Stomach smooth muscle (tissue), 2 donors: Measurements from ENCODE around the gene LIPK.
"Not testable (repeated sequence)": the region's sequence is repeated elsewhere in the genome, so short reads cannot be mapped to it uniquely, and the experiment has no call there.

Experiments
- H3K27ac ChIP-seq: one replicate; pipeline ENCODE4 v1.7.0; 2013; ENCODE audit warnings: mild to moderate bottlenecking, low read length, inconsistent platforms
- H3K27me3 ChIP-seq, 2 donors: one replicate each; pipeline ENCODE4 v1.7.0; 2013; ENCODE audit warnings: low read length in 2 of 2; ENCODE audit not compliant: insufficient read depth in 2 of 2, control insufficient read depth in 1 of 2
- H3K36me3 ChIP-seq, 2 donors: one replicate each; pipeline ENCODE4 v1.7.0; 2013; ENCODE audit warnings: low read length in 2 of 2; ENCODE audit not compliant: control insufficient read depth in 2 of 2, insufficient read depth in 2 of 2
- H3K4me1 ChIP-seq: one replicate; pipeline ENCODE4 v1.7.0; 2013; ENCODE audit warnings: low read length; ENCODE audit not compliant: control insufficient read depth, insufficient read depth
- H3K4me3 ChIP-seq, 2 donors: one replicate each; pipeline ENCODE4 v1.7.0; 2013; ENCODE audit warnings: low read length in 2 of 2
- H3K9ac ChIP-seq, 2 donors: one replicate each; pipeline ENCODE4 v1.7.0; 2013; ENCODE audit warnings: low read length in 2 of 2, mild to moderate bottlenecking in 1 of 2
- H3K9me3 ChIP-seq, 2 donors: one replicate each; pipeline ENCODE4 v1.7.0; 2013; ENCODE audit warnings: low read length in 2 of 2; ENCODE audit not compliant: control insufficient read depth in 2 of 2
- donor health status: healthy.
- donor health status: Pancreatic carcinoma.

The LIPK gene

DNA sequence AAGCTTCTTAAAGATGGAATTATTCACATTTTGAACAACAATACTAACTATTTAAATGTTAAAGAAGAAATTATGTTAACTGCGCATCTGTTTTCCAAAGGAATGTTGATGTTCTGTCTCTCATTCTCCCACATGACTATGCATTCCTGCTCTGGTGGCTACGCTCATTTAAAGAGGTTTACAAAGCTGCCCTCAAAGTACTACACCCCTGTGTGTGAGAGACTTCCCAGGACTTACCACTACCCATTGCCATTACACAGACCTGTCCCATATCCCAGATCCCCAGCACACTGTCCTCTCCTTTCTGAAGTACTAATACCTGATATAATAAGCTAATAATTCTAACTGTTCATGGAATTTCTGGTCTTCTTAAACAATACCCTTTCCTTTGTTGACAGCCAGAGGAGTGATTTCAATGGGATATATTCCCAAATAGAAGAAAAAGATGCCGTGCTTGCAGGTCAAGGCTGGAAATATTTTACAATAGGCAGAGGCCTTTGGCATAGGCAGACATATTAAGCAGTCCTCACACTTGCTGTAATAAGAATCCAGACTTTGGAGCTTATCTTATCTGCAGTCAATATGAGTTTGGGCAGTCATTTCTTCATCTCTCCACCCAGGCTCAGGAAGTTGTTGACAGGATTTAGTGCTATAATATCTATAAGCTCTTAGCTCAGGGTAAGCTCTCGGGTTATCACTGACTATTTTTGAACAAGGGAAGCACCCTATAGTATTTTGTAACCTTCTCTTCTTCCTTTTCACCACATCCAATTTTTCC lies 29.6 kb upstream of the LIPK start:
- no peak overlapping the region for H3K27ac ChIP-seq
- no peaks in the 10 kb centered on the region for H3K4me1 ChIP-seq
- no peaks in the 10 kb centered on the region for H3K9me3 ChIP-seq
- H3K27me3 ChIP-seq: no peaks in the 10 kb centered on the region
- no peak overlapping the region for H3K9ac ChIP-seq
- H3K4me3 ChIP-seq: no peak overlapping the region
- H3K36me3 ChIP-seq: no peaks in the 10 kb centered on the region

DNA sequence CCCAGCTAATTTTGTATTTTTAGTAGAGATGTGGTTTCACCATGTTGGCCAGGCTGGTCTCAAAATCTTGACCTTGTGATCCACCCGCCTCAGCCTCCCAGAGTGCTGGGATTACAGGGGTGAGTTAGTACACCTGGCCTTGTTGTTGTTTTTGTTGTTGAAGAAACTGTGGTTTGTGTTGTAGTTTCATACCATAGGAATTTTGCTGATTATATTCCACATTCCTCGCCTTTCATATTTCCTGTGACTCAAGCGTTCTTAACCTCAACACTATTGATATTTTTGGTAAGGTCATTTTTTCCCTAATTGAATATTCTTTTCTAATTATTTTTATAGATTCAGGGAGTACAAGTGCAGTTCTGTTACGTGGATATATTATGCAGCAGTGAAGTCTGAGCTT lies 25.1 kb upstream of the LIPK start:
- Histone ChIP-seq H3K36me3 (no peaks in the 10 kb centered on the region), H3K4me1 (no peaks in the 10 kb centered on the region), H3K27me3 (no peaks in the 10 kb centered on the region), H3K27ac (no peak overlapping the region), H3K9ac (no peak overlapping the region), H3K4me3 (no peak overlapping the region), H3K9me3 (no peaks in the 10 kb centered on the region)

DNA sequence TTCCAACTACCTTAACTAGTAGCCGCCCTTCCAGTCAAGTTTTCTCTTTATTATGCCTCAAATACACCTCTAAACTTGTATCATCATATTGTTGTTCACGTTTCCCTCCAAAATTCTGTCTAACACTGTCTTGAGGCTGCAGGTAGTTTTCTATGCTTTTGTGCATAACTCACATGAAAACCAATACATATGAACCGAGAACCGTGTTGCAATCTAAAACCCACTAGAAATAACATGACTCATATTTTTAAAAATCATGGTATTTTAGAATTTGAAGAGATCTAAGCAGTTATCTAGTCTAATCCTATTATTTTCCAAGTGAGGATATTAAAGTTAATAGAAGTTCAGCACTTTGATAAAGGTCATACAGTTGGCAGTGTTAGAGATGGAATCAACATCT lies 23.6 kb upstream of the LIPK start:
- no peak overlapping the region for H3K9ac ChIP-seq
- no peaks in the 10 kb centered on the region for H3K36me3 ChIP-seq
- no peaks in the 10 kb centered on the region for H3K27me3 ChIP-seq

DNA sequence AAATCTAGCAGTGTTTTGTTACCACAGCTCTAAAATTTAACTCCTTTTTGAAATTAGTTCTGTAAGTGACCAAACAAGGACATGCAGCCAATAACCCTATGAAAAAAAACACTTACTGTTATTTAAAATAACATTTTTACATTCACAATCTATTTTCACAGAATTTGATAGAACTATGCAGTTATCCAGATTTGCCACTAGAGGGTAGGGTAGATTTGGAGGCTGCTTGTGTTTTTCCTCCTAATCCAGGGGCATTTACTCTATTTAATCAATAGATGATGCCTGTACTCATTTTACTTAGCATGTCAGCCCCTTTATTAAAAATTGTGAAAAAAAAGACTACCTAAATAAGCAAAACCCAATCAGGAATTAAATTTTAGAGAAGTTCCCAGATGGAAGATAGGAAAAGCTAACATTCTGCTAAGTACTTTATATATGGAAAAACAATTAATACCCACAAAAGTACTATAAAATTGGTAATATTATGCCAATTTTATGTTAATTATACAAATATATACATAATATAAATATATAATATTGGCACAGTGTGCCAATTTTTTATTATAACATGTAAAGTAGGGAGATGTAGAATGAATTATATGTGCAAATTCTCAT lies 18.1 kb upstream of the LIPK start:
- no peak overlapping the region for H3K4me3 ChIP-seq
- H3K4me1 ChIP-seq: no peaks in the 10 kb centered on the region
- H3K27ac ChIP-seq: no peak overlapping the region
- no peak overlapping the region for H3K9ac ChIP-seq
- no peaks in the 10 kb centered on the region for H3K27me3 ChIP-seq
- no peaks in the 10 kb centered on the region for H3K9me3 ChIP-seq
- H3K36me3 ChIP-seq: no peaks in the 10 kb centered on the region

More for the DNA sequence above, 23.6 kb upstream of the LIPK start:
- no peak overlapping the region for H3K27ac ChIP-seq
- no peaks in the 10 kb centered on the region for H3K4me1 ChIP-seq
- no peak overlapping the region for H3K4me3 ChIP-seq
- H3K9me3 ChIP-seq: no peaks in the 10 kb centered on the region

DNA sequence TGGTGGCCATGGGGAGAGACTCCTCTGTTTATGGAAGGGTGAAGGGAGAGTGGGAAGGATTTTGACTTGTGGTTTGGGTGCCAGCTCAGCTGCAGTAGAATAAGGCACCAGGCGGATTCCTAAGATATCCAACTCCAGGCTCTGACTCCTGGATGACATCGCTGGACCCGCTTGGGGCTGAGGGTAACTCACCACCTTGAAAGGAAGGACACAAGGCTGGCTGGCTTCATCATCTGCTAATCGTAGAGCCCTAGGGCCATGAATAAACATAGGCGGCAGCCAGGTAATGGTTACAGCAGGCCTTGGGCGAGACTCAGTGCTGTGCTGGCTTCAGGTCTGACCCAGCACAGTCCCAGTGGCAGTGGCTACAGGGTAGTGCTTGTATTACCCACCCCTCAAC lies 16.7 kb upstream of the LIPK start:
- no peak overlapping the region for H3K27ac ChIP-seq
- no peak overlapping the region for H3K9ac ChIP-seq
- H3K4me3 ChIP-seq: no peak overlapping the region
- H3K27me3 ChIP-seq: no peaks in the 10 kb centered on the region
- H3K36me3 ChIP-seq: no peaks in the 10 kb centered on the region
- no peaks in the 10 kb centered on the region for H3K4me1 ChIP-seq
- H3K9me3 ChIP-seq: no peaks in the 10 kb centered on the region

DNA sequence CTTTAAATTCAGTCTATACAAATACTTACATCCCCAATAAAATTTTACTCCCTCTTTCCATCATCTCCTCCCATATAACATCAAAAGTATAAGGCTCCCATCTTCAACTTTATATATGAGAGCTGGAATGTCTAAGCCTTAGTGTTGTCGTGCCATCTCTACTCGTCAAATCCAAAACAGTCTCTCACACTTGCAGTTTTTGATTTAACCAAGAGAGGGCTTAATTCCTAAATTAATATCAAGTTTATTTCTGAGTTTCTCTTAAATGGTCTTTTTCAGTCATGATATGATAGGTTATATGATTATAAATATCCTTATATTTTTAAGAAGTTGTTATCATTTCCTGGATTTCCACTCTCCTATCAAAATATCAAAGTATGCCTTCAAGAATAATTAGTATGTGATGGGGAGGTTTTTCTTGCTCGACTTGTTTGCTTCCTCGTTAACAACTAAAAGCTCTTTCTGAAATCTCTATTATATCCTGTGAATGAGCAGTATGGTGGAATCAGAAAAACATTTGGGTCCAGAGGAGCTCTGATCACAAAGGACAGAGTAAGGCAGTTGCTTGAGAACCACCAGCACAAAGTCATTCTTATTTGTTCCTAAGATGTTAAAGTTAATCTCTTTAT lies 12.5 kb upstream of the LIPK start:
- H3K27ac ChIP-seq: no peak overlapping the region
- no peak overlapping the region for H3K9ac ChIP-seq
- peaks cover 0 to 2% of the 10 kb centered on the region in 2 donors for H3K27me3 ChIP-seq
- H3K4me1 ChIP-seq: no peaks in the 10 kb centered on the region
- H3K36me3 ChIP-seq: no peaks in the 10 kb centered on the region
- no peaks in the 10 kb centered on the region for H3K9me3 ChIP-seq
- no peak overlapping the region for H3K4me3 ChIP-seq

DNA sequence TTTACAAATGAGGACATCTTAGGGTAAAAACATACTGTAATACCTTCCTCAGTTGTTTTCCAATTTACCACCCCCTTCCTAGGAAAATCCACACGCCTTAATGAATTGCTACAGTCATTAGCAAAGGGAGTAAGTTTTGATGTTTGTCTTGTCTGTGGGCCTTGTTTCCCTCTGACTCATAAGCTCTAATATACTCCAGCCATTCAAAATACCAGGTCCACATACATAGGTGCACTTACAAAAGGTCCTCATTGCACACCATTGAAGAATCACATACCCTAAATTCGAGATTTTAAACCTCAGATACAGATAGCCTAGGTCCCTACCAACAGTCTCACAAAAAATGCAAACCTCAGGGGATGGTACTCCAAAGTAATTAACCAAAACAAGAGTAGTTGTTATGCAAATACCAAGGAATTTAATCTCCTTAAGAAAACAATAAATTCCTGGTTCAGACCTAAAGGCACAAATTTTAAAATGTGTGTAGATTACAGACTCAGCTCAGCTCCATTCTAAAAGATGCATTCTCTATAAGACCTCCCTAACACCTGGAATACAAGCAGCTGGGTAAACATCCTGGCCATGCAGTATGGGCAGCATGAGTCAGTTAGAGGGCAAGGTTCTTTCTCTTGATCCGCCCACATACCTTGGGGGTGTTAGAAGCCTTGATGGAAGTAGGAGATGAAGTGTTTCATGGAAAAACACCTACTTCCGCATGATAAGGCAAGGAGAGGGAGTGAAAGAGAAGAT lies 3.0 kb upstream of the LIPK start:
- Histone ChIP-seq H3K4me1 (no peaks in the 10 kb centered on the region), H3K36me3 (no peaks in the 10 kb centered on the region), H3K27me3 (no peaks in the 10 kb centered on the region), H3K4me3 (no peak overlapping the region), H3K9me3 (no peaks in the 10 kb centered on the region), H3K9ac (no peak overlapping the region), H3K27ac (no peak overlapping the region)

DNA sequence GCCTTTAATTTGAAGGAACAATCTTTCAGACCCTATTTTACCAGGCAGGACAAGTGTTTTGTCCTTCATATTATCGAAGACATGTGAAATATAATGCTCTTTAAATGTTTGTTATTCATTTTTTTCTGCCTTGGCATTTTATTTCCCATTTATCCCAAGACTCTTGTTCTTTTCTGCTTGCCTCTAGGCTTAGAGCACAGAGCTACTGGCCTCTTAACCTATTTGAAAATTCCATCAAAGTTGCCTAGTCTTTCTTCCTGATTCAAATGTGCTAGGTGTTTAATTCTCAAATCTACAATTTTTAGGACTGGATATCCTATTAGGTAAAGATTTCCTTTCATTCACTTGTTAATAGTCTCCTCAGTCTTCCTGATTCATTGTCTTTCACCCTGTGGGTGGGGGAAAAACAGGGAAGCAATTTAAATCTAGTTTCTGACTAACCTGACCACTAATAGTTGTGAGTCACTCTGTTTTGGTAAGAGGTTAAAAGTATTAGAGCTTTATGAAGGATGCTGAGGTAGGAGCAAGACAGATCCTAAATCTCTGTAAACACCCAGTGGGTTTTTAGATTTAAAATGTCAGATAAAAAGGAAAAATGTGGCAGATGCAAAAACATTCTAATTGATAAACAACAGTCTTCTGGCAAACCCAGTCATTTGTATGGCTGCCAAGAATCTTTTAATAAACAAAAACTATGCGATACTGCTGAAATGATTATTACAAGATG lies 1.5 kb downstream of the LIPK start:
- Histone ChIP-seq H3K36me3 (no peaks in the 10 kb centered on the region), H3K27ac (no peak overlapping the region), H3K27me3 (no peaks in the 10 kb centered on the region), H3K9me3 (no peaks in the 10 kb centered on the region), H3K9ac (no peak overlapping the region), H3K4me3 (no peak overlapping the region), H3K4me1 (no peaks in the 10 kb centered on the region)

DNA sequence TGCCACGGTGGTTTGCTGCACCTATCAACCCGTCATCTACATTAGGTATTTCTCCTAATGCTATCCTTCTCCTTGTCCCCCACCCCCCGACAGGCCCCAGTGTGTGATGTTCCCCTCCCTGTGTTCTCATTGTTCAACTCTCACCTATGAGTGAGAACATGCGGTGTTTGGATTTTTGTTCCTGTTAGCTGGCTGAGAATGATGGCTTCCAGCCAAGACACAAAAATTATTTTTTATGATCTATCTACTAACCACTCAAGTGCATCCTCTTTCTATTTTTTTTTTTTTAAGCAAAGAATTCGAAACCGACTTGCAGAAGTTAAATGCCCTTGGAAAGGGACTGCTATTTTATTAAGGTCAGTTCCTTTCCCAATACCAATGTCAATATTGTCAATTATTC lies 3.3 kb downstream of the LIPK start:
- H3K9ac ChIP-seq, H3K9me3 ChIP-seq, H3K36me3 ChIP-seq, H3K4me1 ChIP-seq, H3K27ac ChIP-seq, H3K4me3 ChIP-seq, H3K27me3 ChIP-seq: not testable (repeated sequence)

DNA sequence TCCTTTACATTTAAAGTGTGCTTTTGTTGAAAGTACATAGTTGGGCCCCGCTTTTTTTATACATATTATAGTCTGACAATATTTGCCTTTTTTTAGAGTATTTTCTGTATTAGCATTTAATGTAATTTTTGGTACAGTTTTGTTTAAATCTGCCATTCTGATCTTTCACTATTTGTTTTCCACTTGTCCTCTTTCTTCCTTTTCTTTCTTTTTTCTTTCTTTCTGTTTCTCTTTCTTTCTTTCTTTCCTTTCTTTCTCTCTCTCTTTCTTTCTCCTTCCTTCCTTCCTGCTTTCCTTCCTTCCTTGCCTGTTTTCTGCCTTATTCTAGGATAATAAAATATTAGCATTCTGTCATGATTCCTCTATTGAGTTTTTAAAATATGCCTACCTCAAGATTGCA lies 9.5 kb downstream of the LIPK start:
- H3K4me3 ChIP-seq: no peak overlapping the region
- no peaks in the 10 kb centered on the region for H3K27me3 ChIP-seq
- H3K36me3 ChIP-seq: no peaks in the 10 kb centered on the region
- no peak overlapping the region for H3K27ac ChIP-seq
- no peaks in the 10 kb centered on the region for H3K9me3 ChIP-seq
- H3K4me1 ChIP-seq: no peaks in the 10 kb centered on the region
- no peak overlapping the region for H3K9ac ChIP-seq
